NB4 (cell line): ENCODE results near the gene OR5C1.

ENCODE experiments used
- CTCF ChIP-seq: IDR thresholded peaks from one replicate; pipeline ENCODE4 v1.5.1; 2012; ENCODE audit warnings: low read depth, low read length
- MAX ChIP-seq: IDR thresholded peaks from 2 replicates; pipeline ENCODE4 v1.6.1; 2011; ENCODE audit warnings: low read depth, low read length
- POLR2A ChIP-seq: IDR thresholded peaks from 2 replicates; pipeline ENCODE4 v1.6.1; 2011; ENCODE audit warnings: mild to moderate bottlenecking; ENCODE audit not compliant: insufficient read length; ENCODE audit errors: extremely low read depth

- TF ChIP-seq CTCF (no peak), POLR2A (no peak), MAX (no peak)
Measured at GRCh38 chr9:122812736-122813135, 24.0 kb downstream of the OR5C1 start.
